NCI-H1436 (cell line): ENCODE results near the gene BCO1.

Experiments
- DNase-seq: peaks from one replicate; lab custom pipeline; 2025; lab: John Stamatoyannopoulos, UW

BCO1 gene

GRCh38 chr16:81232740-81233367, 5.6 kb upstream of the BCO1 start:
- no peak for DNase-seq

GRCh38 chr16:81237282-81237681, 1.2 kb upstream of the BCO1 start:
- DNase-seq: no peak

GRCh38 chr16:81237942-81238295, 570 bp upstream of the BCO1 start:
- no peak for DNase-seq

- no peak for DNase-seq
These were observed 1.1 kb downstream of the BCO1 start for GRCh38 chr16:81239367-81240121.

GRCh38 chr16:81241706-81242105, 3.2 kb downstream of the BCO1 start:
- no peak for DNase-seq

- no peak for DNase-seq
These were observed 4.6 kb downstream of the BCO1 start for GRCh38 chr16:81242977-81243618.

GRCh38 chr16:81243942-81244341, 5.5 kb downstream of the BCO1 start:
- DNase-seq: no peak

GRCh38 chr16:81251871-81252270, 13.4 kb downstream of the BCO1 start:
- DNase-seq: no peak

GRCh38 chr16:81253141-81253540, 14.7 kb downstream of the BCO1 start:
- DNase-seq: no peak

GRCh38 chr16:81254922-81255526, 16.5 kb downstream of the BCO1 start:
- no peak for DNase-seq

GRCh38 chr16:81259916-81260315, 21.4 kb downstream of the BCO1 start:
- no peak for DNase-seq

GRCh38 chr16:81261049-81261648, 22.7 kb downstream of the BCO1 start:
- no peak for DNase-seq

- no peak for DNase-seq
These were observed 25.2 kb downstream of the BCO1 start for GRCh38 chr16:81263470-81264220.

- DNase-seq: no peak
These were observed 25.9 kb downstream of the BCO1 start for GRCh38 chr16:81264386-81264785.

GRCh38 chr16:81265052-81265451, 26.6 kb downstream of the BCO1 start:
- DNase-seq: no peak

GRCh38 chr16:81265658-81266451, 27.4 kb downstream of the BCO1 start:
- peak; percentile 38 for DNase-seq

- DNase-seq: peak; percentile 43
These were observed 28.2 kb downstream of the BCO1 start for GRCh38 chr16:81266680-81267095.

GRCh38 chr16:81268509-81268908, 30.0 kb downstream of the BCO1 start:
- DNase-seq: no peak

- DNase-seq: no peak
These were observed 34.9 kb downstream of the BCO1 start for GRCh38 chr16:81273223-81273950.

- DNase-seq: no peak
These were observed 36.6 kb downstream of the BCO1 start for GRCh38 chr16:81275064-81275532.
